Measurements from ENCODE around the gene LRRC38. TPM values are rescaled to one million over a fixed set of nuclear protein-coding genes. Genes with fewer than 3 reads are reported as not detected.

The LRRC38 gene
- total RNA-seq (2022; extraction: Qiagen RNA extraction; ENCODE audit: low read depth) = 0.06 TPM in 1 of 5 replicates, not detected in the others

GRCh38 chr1:13513895-13514546 is at the start of gene LRRC38:
Gene LRRC38 (minus strand): TSS chr1:13514003. CDS start chr1:13513593, 410 bp downstream.

Other genes with a start within 250 kb of the LRRC38 start
- 0.07 TPM in 1 of 5 replicates, not detected in the others for gene PRAMEF8, start 228.9 kb downstream of the LRRC38 start, total RNA-seq (2022; extraction: Qiagen RNA extraction; ENCODE audit: low read depth)
- not detected in 5 replicates for gene PRAMEF33, start 210.5 kb downstream of the LRRC38 start, total RNA-seq (2022; extraction: Qiagen RNA extraction; ENCODE audit: low read depth)
- not detected in 5 replicates for gene PRAMEF15, start 198.4 kb downstream of the LRRC38 start, total RNA-seq (2022; extraction: Qiagen RNA extraction; ENCODE audit: low read depth)
- not detected in 5 replicates for gene PRAMEF14, start 166.9 kb downstream of the LRRC38 start, total RNA-seq (2022; extraction: Qiagen RNA extraction; ENCODE audit: low read depth)
- not detected in 5 replicates for gene PRAMEF19, start 142.1 kb downstream of the LRRC38 start, total RNA-seq (2022; extraction: Qiagen RNA extraction; ENCODE audit: low read depth)
- gene PRAMEF17, start 124.4 kb downstream of the LRRC38 start, total RNA-seq (2022; extraction: Qiagen RNA extraction; ENCODE audit: low read depth) = not detected in 5 replicates
- gene PRAMEF20, start 103.6 kb downstream of the LRRC38 start, total RNA-seq (2022; extraction: Qiagen RNA extraction; ENCODE audit: low read depth) = not detected in 5 replicates
- gene PDPN, start 69.8 kb upstream of the LRRC38 start, total RNA-seq (2022; extraction: Qiagen RNA extraction; ENCODE audit: low read depth) = not detected in 5 replicates
- 5.7 to 9.3 TPM (median 9.1 TPM) in 5 replicates for gene PRDM2, start 186.2 kb upstream of the LRRC38 start, total RNA-seq (2022; extraction: Qiagen RNA extraction; ENCODE audit: low read depth)

Data from A549 treated with GW870086 at 1 μM for 4 hours (cell line).